Measurements from ENCODE around the gene STRIP2.
"Not testable (repeated sequence)": the region's sequence is repeated elsewhere in the genome, so short reads cannot be mapped to it uniquely, and the experiment has no call there.

The STRIP2 gene

GRCh38 chr7:129492391-129492790 lies 58.2 kb downstream of the STRIP2 start:
- DNase-seq (ENCODE audit: low read depth in 1 of 2, low spot score in 1 of 2): no peak

GRCh38 chr7:129493555-129493954 lies 59.3 kb downstream of the STRIP2 start:
- no peak for DNase-seq (ENCODE audit: low read depth in 1 of 2, low spot score in 1 of 2)

GRCh38 chr7:129494041-129494440 lies 59.8 kb downstream of the STRIP2 start:
- no peak for DNase-seq (ENCODE audit: low read depth in 1 of 2, low spot score in 1 of 2)

DNA sequence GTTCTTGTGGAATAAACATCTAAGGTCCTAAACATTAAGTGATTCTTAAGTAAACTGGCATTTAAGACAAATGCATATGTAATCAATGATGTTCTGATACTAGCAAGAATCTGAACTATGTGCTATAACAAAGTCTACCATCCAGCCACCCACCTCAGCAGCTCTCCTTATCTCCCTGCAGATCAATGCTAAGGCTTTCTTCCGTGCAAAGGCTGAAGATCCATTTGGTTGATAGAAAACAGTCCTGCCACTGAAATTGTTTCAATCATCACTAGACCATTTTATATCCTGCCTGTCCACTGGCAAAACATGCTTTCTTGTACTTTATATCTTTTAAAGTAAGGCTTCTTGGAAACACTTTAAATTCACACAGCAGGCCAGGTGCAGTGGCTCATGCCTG lies 61.8 kb downstream of the STRIP2 start:
- no peak for DNase-seq (ENCODE audit: low read depth in 1 of 2, low spot score in 1 of 2)

GRCh38 chr7:129496653-129497052 lies 62.4 kb downstream of the STRIP2 start:
- no peak for DNase-seq (ENCODE audit: low read depth in 1 of 2, low spot score in 1 of 2)

DNA sequence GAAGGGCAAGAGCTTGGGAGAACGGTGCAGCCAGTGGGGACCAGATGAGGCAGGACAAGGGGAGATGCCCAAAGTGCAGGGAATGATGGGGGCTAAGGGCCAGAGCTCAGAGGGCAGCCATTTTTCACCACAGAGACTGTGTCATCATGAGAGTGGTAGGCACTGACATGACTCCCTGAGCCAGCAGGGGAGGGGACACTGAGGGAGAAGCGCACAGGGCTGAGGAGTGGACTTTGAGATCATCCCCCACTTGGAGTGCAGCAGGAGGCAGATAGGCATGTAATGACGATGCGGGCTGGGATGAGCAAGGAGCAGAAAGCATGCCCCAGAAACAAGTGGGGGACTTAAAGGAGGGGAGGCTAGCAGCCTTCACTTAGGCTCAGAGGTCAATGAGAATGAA lies 62.9 kb downstream of the STRIP2 start:
- DNase-seq (ENCODE audit: low read depth in 1 of 2, low spot score in 1 of 2): no peak

- DNase-seq (ENCODE audit: low read depth in 1 of 2, low spot score in 1 of 2): no peak
Observed at GRCh38 chr7:129498021-129498420, 63.8 kb downstream of the STRIP2 start.

DNA sequence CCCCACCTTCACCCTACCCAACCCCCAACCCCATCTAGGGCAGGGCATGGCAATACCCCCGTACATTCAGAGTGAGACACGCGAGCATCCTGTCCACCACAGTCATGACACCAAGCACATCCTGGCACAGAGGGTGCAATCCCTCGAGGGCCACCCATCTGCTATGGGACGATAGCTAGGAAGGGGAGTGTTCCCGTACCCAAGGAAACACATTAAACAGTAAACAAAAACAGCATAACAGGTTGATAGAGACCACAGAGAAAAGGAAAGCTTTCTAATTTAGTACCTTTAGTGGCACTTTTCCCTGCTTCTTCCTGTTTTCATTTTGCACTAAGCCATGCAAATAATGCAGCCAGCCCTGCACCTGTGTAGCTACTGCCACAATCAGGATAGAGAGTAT lies 65.8 kb downstream of the STRIP2 start:
- no peak for DNase-seq (ENCODE audit: low read depth in 1 of 2, low spot score in 1 of 2)

GRCh38 chr7:129501760-129502707 lies 67.8 kb downstream of the STRIP2 start, which contains the start of gene SMKR1:
Gene SMKR1, plus strand, starts transcription at chr7:129502531. Its CDS starts 294 bp downstream, at chr7:129502825.
- peak; percentile 89 to 91 for DNase-seq (ENCODE audit: low read depth in 1 of 2, low spot score in 1 of 2)

DNA sequence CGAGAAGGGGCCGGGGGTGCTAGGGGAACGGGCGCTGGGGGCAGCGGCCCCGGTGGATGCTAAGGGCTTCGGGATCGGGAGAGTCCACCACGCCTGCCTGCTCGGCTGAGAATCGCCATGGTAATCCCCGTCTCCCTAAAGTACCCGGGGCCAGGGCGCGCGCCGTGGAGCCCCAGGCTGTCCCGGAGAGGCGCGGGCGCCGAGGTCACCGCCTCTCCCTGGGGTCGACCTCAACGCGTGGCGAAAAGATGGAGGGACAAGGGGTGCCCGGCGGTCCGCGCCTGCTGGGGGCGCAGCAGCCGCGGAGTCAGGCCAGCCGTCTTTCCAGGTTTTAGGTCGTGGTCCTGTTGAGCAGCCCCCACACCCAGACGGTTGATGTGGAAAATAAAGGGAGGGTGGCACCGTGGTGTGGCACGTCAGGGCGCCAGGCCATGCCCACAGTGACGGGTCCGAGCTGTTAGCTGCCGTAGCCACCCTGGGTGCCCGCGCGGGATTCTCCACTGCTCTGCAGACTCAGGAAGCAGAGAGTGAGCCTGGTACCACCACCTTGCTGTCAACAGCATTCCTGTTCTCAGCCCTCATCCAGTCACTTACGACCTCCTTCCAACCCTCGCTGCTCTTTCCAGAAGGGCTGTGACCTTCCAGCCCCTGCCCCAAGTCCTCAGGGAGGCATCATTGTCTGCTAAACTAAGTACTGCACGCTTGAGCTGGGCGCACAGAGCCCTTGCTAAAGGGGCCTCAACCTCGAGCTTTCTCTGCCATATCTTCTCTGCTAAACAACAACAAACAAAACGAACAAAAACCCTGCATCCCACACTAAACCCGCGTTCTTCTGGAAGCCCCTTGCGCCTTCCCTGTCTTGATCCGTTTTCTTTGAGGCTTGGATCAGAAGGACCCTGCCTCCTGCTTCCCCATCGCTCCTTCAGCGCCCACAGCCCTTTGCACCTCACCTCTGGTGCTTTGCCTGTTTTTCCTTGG lies 68.8 kb downstream of the STRIP2 start:
- DNase-seq (ENCODE audit: low read depth in 1 of 2, low spot score in 1 of 2): no peak

GRCh38 chr7:129503725-129504124 lies 69.5 kb downstream of the STRIP2 start:
- DNase-seq (ENCODE audit: low read depth in 1 of 2, low spot score in 1 of 2): no peak

DNA sequence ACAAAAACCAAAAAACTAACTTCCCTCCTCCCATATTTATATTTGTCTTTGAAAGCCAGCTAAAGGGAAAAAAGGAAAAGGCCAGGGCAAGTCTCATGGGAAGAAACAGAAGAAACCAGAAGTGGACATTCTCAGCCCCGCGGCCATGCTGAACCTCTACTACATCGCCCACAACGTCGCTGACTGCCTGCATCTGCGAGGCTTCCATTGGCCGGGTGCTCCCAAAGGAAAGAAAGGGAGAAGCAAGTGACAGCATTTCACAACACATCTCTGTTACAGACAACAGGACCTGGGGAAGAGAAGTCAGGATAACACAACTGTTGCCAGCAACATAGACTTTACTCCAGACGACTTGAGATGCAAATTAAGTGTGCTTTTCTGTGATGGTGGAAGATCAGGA lies 78.0 kb downstream of the STRIP2 start:
- no peak for DNase-seq (ENCODE audit: low read depth in 1 of 2, low spot score in 1 of 2)

DNA sequence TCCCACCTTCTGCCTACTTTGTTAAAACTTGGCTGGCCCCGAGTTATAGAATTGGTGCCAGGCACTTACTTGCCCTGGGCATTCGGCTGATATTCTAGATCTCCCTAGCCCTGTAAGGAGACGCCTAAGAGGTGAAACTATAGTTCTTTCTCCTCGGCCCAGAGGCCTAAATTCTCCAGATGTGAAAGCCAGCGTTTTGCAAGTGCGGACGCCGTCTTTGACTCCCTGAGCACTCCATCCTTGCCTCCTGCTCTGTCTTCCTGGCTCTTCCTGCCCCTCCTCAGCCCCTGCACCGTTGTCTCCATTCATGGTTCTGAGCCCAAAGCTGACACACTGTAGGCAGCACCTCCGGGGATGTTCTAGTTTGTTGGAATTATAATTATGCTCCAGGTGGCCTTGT lies 79.3 kb downstream of the STRIP2 start:
- DNase-seq (ENCODE audit: low read depth in 1 of 2, low spot score in 1 of 2): no peak

DNA sequence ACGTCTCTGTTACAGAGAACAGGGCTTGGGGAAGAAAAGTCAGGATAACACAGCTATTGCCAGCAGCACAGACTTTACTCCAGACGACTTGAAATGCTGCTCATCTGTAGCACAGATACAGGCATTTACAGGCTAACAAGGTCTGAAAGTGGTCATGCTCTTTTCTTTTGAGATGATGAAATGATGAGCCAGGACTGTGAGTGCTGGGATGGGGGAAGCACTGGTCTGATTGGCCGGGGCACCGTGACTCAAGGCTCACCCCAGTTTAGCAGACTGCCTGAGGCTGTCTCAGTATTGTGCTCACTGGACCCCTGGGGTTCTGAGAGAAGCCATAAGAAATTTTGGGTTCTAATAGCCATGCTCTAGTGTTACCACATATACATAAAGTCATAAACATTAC lies 80.5 kb downstream of the STRIP2 start:
- no peak for DNase-seq (ENCODE audit: low read depth in 1 of 2, low spot score in 1 of 2)

GRCh38 chr7:129515381-129515780 lies 81.1 kb downstream of the STRIP2 start:
- DNase-seq (ENCODE audit: low read depth in 1 of 2, low spot score in 1 of 2): no peak

DNA sequence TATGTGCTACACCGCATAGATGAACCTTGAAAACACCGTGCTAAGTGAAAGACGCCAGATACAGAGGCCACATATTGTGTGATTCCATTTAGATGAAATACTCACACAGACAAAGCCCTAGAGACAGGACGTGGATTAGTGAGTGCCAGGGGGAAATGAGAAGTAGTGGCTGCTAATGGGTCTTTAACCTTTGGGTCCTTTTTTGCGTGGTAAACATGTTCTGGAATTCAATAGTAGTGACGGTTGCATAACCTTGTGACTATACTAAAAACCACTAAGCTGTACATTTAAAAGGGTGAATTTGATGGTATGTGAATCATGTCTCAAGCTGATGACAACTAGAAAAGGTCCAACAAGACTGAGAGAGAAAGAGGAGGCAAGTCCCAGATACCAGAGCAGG lies 83.7 kb downstream of the STRIP2 start:
- no peak for DNase-seq (ENCODE audit: low read depth in 1 of 2, low spot score in 1 of 2)

DNA sequence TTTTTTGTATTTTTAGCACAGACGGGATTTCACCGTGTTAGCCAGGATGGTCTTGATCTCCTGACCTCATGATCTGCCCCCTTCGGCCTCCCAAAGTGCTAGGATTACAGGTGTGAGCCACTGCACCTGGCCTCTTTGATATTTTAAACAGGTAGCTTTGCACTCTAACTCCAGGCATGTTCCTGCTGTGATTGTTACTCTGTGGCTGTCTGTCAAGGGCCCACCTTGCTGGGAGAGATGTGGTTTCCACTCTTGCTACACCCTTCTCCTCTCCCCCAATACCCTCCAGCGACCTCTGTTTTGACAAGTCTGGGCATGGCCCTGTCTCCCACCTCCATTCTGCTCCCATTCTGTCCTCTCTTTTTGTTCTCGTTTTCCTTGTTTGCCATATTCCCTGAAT lies 85.2 kb downstream of the STRIP2 start:
- DNase-seq (ENCODE audit: low read depth in 1 of 2, low spot score in 1 of 2): no peak

- no peak for DNase-seq (ENCODE audit: low read depth in 1 of 2, low spot score in 1 of 2)
Observed at GRCh38 chr7:129522088-129522970, 88.1 kb downstream of the STRIP2 start.

DNA sequence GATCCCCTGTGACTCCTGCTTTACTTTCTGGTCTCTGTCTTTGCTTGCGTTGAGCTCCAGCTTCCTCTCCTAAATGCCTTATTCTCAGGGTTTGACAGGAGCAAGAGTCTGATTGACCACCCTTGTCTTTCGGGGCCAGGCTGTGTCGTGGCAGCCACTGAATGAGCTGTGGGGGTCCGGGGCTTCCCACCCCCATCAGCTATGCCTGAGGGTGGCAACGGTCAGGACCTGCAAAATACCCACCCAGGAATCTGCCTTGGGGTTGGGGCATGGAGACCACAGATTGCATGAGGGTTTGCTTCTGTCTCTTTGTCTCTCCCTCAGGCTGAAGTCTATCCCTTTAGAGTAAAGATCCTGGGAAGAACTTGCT lies 88.7 kb downstream of the STRIP2 start:
- DNase-seq (ENCODE audit: low read depth in 1 of 2, low spot score in 1 of 2): no peak

- no peak for DNase-seq (ENCODE audit: low read depth in 1 of 2, low spot score in 1 of 2)
Observed at GRCh38 chr7:129523924-129524323, 89.7 kb downstream of the STRIP2 start.

GRCh38 chr7:129524405-129524804 lies 90.2 kb downstream of the STRIP2 start:
- DNase-seq (ENCODE audit: low read depth in 1 of 2, low spot score in 1 of 2): not testable (repeated sequence)
